ENCODE results near the gene ITGB5. TPM values are rescaled to one million over a fixed set of nuclear protein-coding genes. Genes with fewer than 3 reads are reported as not detected.

ITGB5 gene
- total RNA-seq, 1 experiment from 2014 or later, result 77.8 TPM

GRCh38 chr3:124787476-124788195 lies 99.5 kb downstream of the ITGB5 start:
- POLR2A ChIA-PET, result interaction anchor here (2.0 kb wide), 1 partner anchor 114 kb away, joined by 7 read pairs; no protein-coding TSS in a partner anchor

More at GRCh38 chr3:124787476-124788195, 99.5 kb downstream of the ITGB5 start:
- RAD21 ChIA-PET (ENCODE audit: low non-redundant PET in 1 of 2, low total read pairs in 2 of 2, uncharacterized antibody in 2 of 2, unreplicated experiment in 2 of 2), result interaction anchor here (1.0 to 2.8 kb wide), 3 partner anchors 112 to 114 kb away, joined by 4 to 21 read pairs (median 13); no protein-coding TSS in a partner anchor
- no peak for TF ChIP-seq CTCF (IDR thresholded peaks at IDR 0.05 in 2 of 3, conservative IDR thresholded peaks at IDR 0.05 in 1 of 3; ENCODE audit: borderline replicate concordance in 1 of 3, insufficient read depth in 1 of 3, low read depth in 2 of 3, low read length in 2 of 3)
- no peak for TF ChIP-seq CEBPB (IDR thresholded peaks at IDR 0.05; ENCODE audit: low read depth)
- TF ChIP-seq SIN3A (IDR thresholded peaks at IDR 0.05; ENCODE audit: low read depth), result no peak
- no peak for TF ChIP-seq ZBTB33 (IDR thresholded peaks at IDR 0.05; ENCODE audit: extremely low read depth, insufficient replicate concordance, low read length)
- TF ChIP-seq POLR2AphosphoS5 (IDR thresholded peaks at IDR 0.05; ENCODE audit: low read depth, low read length), result no peak
- no peak for TF ChIP-seq EGR1 (IDR thresholded peaks at IDR 0.05; ENCODE audit: low read depth)
- no peak for TF ChIP-seq SP1 (IDR thresholded peaks at IDR 0.05; ENCODE audit: low read depth)
- no peak for TF ChIP-seq ZFX (IDR thresholded peaks at IDR 0.05)
- Histone ChIP-seq H3K79me2 (ENCODE audit: insufficient read depth, low read length) (no peaks in the 10 kb centered on the region), H3K4me3 (replicated peaks in 1 of 2; ENCODE audit: low read depth in 1 of 2, low read length in 2 of 2) (no peak overlapping the region), H3K27ac (ENCODE audit: low read depth, low read length) (peak overlapping the region; percentile 1; the same call in 1 of the 2 replicates), H3K9me3 (ENCODE audit: control insufficient read depth in 1 of 2, insufficient read depth in 1 of 2, low read depth in 1 of 2, low read length in 2 of 2) (no peaks in the 10 kb centered on the region), H3K9me2 (ENCODE audit: insufficient read depth) (no peaks in the 10 kb centered on the region), H3K36me3 (ENCODE audit: control insufficient read depth in 1 of 2, insufficient read depth in 2 of 2, low read length in 2 of 2) (no peaks in the 10 kb centered on the region), H3K27me3 (ENCODE audit: insufficient read depth, low read length) (no peaks in the 10 kb centered on the region), H3K4me1 (ENCODE audit: control insufficient read depth in 1 of 2, insufficient read depth in 2 of 2, low read length in 2 of 2) (peaks cover 11% of the 10 kb centered on the region in 2 experiments; a peak in 3 of 4 replicates), H4K20me1 (ENCODE audit: insufficient read depth) (no peaks in the 10 kb centered on the region), H3K4me2 (ENCODE audit: low read length) (no peak overlapping the region), H3K9ac (ENCODE audit: low read length) (no peak overlapping the region), H2AFZ (ENCODE audit: low read depth, low read length, poor library complexity, severe bottlenecking) (no peak overlapping the region)
- intact Hi-C loops (cut with micrococcal nuclease), result no loop called here
- DNase-seq (ENCODE audit: low read depth, low spot score) (no peak), ATAC-seq (no peak)
- CTCF ChIA-PET, result interaction anchor here (0.6 to 3.2 kb wide), 10 partner anchors 8 to 798 kb away, joined by 3 to 98 read pairs (median 6); partner anchors contain the start of gene ITGB5
- no TSS peak for BruUV-seq (replicated peaks)
